Cardiac muscle cell (in vitro differentiated cells and primary cell): ENCODE measurements around the gene MKRN2. TPM values are rescaled to one million over a fixed set of nuclear protein-coding genes. Genes with fewer than 3 reads are reported as not detected.

Experiments used
- DNase-seq, 2 donors: peaks; one replicate each; pipeline versions ENCODE4 v3.0.0 to v3.0.0-alpha.2; 2010 to 2017; ENCODE audit warnings: low read depth in 1 of 2, low spot score in 1 of 2
- H3K27ac ChIP-seq: fragments of 200-600 bp; sonication (generic); 2 replicates; pipeline ENCODE4 v1.5.1; 2016
- H3K27me3 ChIP-seq: fragments of 200-600 bp; sonication (generic); 2 replicates; pipeline ENCODE4 v1.6.0; 2016; ENCODE audit warnings: control low read depth
- H3K36me3 ChIP-seq: fragments of 200-600 bp; sonication (generic); 2 replicates; pipeline ENCODE4 v1.5.1; 2016; ENCODE audit warnings: control low read depth
- H3K4me1 ChIP-seq: fragments of 200-600 bp; sonication (generic); 2 replicates; pipeline ENCODE4 v1.8.1; 2017; ENCODE audit warnings: low read depth, mild to moderate bottlenecking, mixed run types
- H3K4me3 ChIP-seq: fragments of 200-600 bp; sonication (generic); 2 replicates; pipeline ENCODE4 v1.5.1; 2016; ENCODE audit warnings: mild to moderate bottlenecking
- H3K9me3 ChIP-seq: fragments of 200-600 bp; sonication (generic); 2 replicates; pipeline ENCODE4 v1.5.1; 2017; ENCODE audit warnings: low read depth, mild to moderate bottlenecking, control low read depth
- polyA plus RNA-seq: library from polyadenylated mRNA; unstranded; fragments of >200 nt; fragmentation: Nextera tagmentation; extraction: Ambion mirVana; gene quantifications from 2 replicates; pipeline ENCODE4 v1.2.1, GENCODE V29; 2016
- total RNA-seq: library from RNA; depleted of rRNA; stranded (reverse); fragments of >200 nt; gene quantifications from 2 replicates; pipeline ENCODE4 v1.2.3, GENCODE V29; 2016
- TF ChIP-seq, protein P1 (sequence below): IDR thresholded peaks from 2 replicates; pipeline ENCODE4 v1.5.1; 2012; ENCODE audit warnings: low read depth, mild to moderate bottlenecking, low read length

Gene MKRN2
- total RNA-seq (49.9 and 51.5 TPM in 2 replicates), polyA plus RNA-seq (44.7 and 52.4 TPM in 2 replicates)

GRCh38 chr3:12556690-12557472 is at the start of gene MKRN2:
Gene MKRN2 (plus strand): TSS chr3:12557087. CDS start chr3:12557151, 64 bp downstream.
- peak within 1 kb of the TSS; percentile 92 for H3K4me3 ChIP-seq
- TF ChIP-seq, protein P1, sequence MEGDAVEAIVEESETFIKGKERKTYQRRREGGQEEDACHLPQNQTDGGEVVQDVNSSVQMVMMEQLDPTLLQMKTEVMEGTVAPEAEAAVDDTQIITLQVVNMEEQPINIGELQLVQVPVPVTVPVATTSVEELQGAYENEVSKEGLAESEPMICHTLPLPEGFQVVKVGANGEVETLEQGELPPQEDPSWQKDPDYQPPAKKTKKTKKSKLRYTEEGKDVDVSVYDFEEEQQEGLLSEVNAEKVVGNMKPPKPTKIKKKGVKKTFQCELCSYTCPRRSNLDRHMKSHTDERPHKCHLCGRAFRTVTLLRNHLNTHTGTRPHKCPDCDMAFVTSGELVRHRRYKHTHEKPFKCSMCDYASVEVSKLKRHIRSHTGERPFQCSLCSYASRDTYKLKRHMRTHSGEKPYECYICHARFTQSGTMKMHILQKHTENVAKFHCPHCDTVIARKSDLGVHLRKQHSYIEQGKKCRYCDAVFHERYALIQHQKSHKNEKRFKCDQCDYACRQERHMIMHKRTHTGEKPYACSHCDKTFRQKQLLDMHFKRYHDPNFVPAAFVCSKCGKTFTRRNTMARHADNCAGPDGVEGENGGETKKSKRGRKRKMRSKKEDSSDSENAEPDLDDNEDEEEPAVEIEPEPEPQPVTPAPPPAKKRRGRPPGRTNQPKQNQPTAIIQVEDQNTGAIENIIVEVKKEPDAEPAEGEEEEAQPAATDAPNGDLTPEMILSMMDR, result no peak

DNA sequence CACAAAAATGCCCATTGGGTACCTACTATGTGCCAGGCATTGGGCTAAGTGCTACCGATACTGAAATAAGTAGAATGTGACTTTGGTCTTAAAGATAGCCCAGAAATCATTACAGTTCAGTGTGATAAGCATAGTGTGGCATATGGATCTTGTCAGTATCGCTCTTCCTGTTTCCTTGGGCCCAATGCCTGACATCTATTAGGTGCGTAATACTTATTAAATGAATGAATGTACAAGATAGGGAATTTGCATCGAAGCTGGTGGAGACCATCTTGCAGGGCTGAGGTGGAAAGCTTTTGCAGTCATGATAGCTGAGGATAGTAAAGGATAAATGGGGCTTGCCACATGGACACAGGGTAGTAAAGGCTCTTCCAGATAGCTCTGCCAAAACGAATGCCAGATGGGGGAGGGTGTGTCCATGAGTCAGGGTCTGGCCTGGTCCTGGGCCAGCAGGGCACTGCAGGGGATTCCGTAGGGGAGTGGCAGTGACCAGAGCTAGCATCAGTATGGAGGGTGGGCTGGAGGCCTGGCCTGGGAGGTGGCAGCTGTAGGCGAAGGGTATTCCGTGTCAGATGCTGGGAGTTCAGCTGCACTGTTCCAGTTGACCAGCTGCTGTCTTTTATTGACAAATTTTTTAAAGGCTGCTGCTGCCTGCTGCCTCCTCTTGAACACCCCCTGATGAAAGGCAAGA is 49.2 kb upstream of the MKRN2 start:
- TF ChIP-seq, protein P1, result no peak
- H3K27ac ChIP-seq, result peak overlapping the region; percentile 41
- no peak overlapping the region for H3K4me3 ChIP-seq
- DNase-seq, result peak in 1 of 2 donors; percentile 57
- H3K9me3 ChIP-seq, result no peaks in the 10 kb centered on the region
- H3K27me3 ChIP-seq, result no peaks in the 10 kb centered on the region
- H3K4me1 ChIP-seq, result no peaks in the 10 kb centered on the region
- H3K36me3 ChIP-seq, result peaks cover 19% of the 10 kb centered on the region

More at GRCh38 chr3:12556690-12557472, at the start of gene MKRN2:
- H3K4me1 ChIP-seq, result peaks cover 36% of the 10 kb centered on the region
- H3K9me3 ChIP-seq, result no peaks in the 10 kb centered on the region
- no peaks in the 10 kb centered on the region for H3K36me3 ChIP-seq
- H3K27me3 ChIP-seq, result no peaks in the 10 kb centered on the region
- peak within 1 kb of the TSS; percentile 96 for H3K27ac ChIP-seq
- peak; percentile 90 to 91 for DNase-seq

DNA sequence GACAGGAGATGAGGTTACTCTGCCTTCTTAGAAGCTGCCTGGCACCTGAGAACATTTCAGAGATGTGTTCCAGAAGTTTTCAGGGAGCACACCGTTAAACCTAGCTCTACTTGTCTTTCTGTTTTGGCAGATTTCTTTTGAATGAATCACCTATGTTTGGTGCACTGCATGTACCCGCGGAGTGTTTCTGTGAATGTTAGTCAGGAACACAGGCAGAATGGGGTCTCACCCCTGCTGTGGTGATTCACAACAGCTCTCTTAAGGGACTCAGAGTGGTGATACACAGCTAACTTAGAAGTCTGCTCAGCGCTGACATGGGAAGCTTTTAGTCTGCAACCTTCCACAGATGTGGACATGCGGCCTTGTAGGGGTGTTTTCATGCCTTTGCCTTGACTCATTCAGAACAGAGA is 48.6 kb upstream of the MKRN2 start:
- Histone ChIP-seq H3K4me1 (no peaks in the 10 kb centered on the region), H3K9me3 (no peaks in the 10 kb centered on the region), H3K27me3 (no peaks in the 10 kb centered on the region), H3K36me3 (peaks cover 19% of the 10 kb centered on the region), H3K27ac (peak overlapping the region; percentile 41), H3K4me3 (no peak overlapping the region)
- peak in 1 of 2 donors; percentile 95 for DNase-seq
- TF ChIP-seq, protein P1, result no peak

DNA sequence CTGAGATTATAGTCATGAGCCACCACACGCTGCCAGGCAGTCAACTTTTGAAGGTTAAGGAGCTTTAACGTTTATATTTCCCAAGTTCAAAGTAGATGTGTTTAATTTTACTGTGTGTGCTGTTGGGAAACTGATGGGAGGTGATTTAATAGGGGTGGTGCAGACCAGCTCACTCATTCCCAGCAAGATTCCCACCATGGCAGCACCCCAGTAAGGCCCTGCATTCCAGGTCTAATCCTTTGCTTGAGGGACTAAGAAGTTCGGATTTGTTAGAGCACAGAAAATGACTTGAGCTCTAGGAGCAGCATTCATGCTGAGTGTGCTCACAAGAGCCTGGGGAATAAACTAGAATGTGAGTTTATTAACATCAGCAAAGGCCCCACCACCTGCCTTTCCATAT is 47.4 kb upstream of the MKRN2 start:
- TF ChIP-seq, protein P1, result no peak
- no peaks in the 10 kb centered on the region for H3K27me3 ChIP-seq
- peaks cover 8% of the 10 kb centered on the region for H3K4me1 ChIP-seq
- DNase-seq, result no peak
- H3K36me3 ChIP-seq, result peaks cover 8% of the 10 kb centered on the region
- no peak overlapping the region for H3K27ac ChIP-seq
- no peak overlapping the region for H3K4me3 ChIP-seq
- no peaks in the 10 kb centered on the region for H3K9me3 ChIP-seq

- Histone ChIP-seq H3K27me3 (no peaks in the 10 kb centered on the region), H3K36me3 (no peaks in the 10 kb centered on the region), H3K27ac (no peak overlapping the region), H3K9me3 (no peaks in the 10 kb centered on the region), H3K4me1 (peaks cover 15% of the 10 kb centered on the region), H3K4me3 (no peak overlapping the region)
- TF ChIP-seq, protein P1, result no peak
- no peak for DNase-seq
Observed at GRCh38 chr3:12512534-12513118, 44.3 kb upstream of the MKRN2 start.
